ENCODE measurements around the gene MYOZ1.
"Not testable (repeated sequence)": the region's sequence is repeated elsewhere in the genome, so short reads cannot be mapped to it uniquely, and the experiment has no call there.

- not testable (repeated sequence) for TF ChIP-seq CTCF (conservative IDR thresholded peaks at IDR 0.05; ENCODE audit: low read depth, low read length); MXI1 (IDR thresholded peaks at IDR 0.05; ENCODE audit: borderline replicate concordance, low read depth, low read length); POLR2A (IDR thresholded peaks at IDR 0.05; ENCODE audit: low read depth, low read length); RFX5 (IDR thresholded peaks at IDR 0.05; ENCODE audit: low read depth, low read length)
These were observed 24.1 kb downstream of the MYOZ1 start for GRCh38 chr10:73617143-73617542.

Measured in IMR-90 (cell line).